Thyroid gland (tissue), 4 donors: ENCODE measurements around the gene BRD3OS. TPM values are rescaled to one million over a fixed set of nuclear protein-coding genes. Genes with fewer than 3 reads are reported as not detected.
"Not testable (repeated sequence)": the region's sequence is repeated elsewhere in the genome, so short reads cannot be mapped to it uniquely, and the experiment has no call there.

ENCODE experiments used
- DNase-seq, 2 donors: peaks; one replicate each; pipeline ENCODE4 v3.0.0-alpha.2; 2019
- H3K27ac ChIP-seq, 3 donors: fragments of 200-600 bp; sonication (generic); 1 replicate in 2 of 3; 2 replicates in 1 of 3; pipeline ENCODE4 v1.5.1; 2016 to 2019; ENCODE audit warnings: mild to moderate bottlenecking in 1 of 3, moderate library complexity in 1 of 3
- H3K27me3 ChIP-seq: fragments of 200-600 bp; sonication (generic); one replicate; pipeline ENCODE4 v1.5.1; 2019
- H3K36me3 ChIP-seq, 2 donors: fragments of 200-600 bp; sonication (generic); one replicate each; pipeline ENCODE4 v1.5.1; 2016 to 2019
- H3K4me1 ChIP-seq, 2 donors: fragments of 200-600 bp; sonication (generic); one replicate each; pipeline ENCODE4 v1.5.1; 2017 to 2019
- H3K4me3 ChIP-seq, 3 donors: fragments of 200-600 bp; sonication (generic); replicated peaks in 1 of 3; 1 replicate in 2 of 3; 2 replicates in 1 of 3; pipeline ENCODE4 v1.5.1; 2016; ENCODE audit warnings: mild to moderate bottlenecking in 1 of 3
- H3K9me3 ChIP-seq: fragments of 200-600 bp; sonication (generic); one replicate; pipeline ENCODE4 v1.5.1; 2017
- CTCF ChIP-seq, 6 experiments: fragments of 200-600 bp in 3 of 6; fragments of 450-650 bp in 3 of 6; sonication (generic) in 3 of 6; IDR thresholded peaks; one replicate each; pipeline ENCODE4 v1.5.1; 2016 to 2019; ENCODE audit warnings: antibody characterized with exemption in 6 of 6, mild to moderate bottlenecking in 2 of 6, inconsistent platforms in 1 of 6, moderate library complexity in 1 of 6
- POLR2A ChIP-seq, 2 donors: fragments of 450-650 bp; IDR thresholded peaks; one replicate each; pipeline ENCODE4 v1.6.1; 2017; ENCODE audit warnings: antibody characterized with exemption in 2 of 2, mild to moderate bottlenecking in 2 of 2, moderate library complexity in 1 of 2
- WGBS, 2 donors: methylation state at CpG; one replicate each; pipeline ENCODE4 v1.1.5; 2017; 5-methylcytosine and 5-hydroxymethylcytosine counted together
- intact Hi-C: fragments of 100-400 bp; cut with DNase I; formaldehyde crosslinking; loops from one replicate; pipeline ENCODE4 v1.15.1; 2023
- total RNA-seq, 4 donors: library from RNA; depleted of rRNA; stranded (reverse); fragments of >200 nt; gene quantifications; one replicate each; pipeline ENCODE4 v1.2.3, GENCODE V29; 2016

Gene BRD3OS
- total RNA-seq, 4 donors from 2014 or later, result 26.4 to 29.3 (median 27.2) TPM

DNA sequence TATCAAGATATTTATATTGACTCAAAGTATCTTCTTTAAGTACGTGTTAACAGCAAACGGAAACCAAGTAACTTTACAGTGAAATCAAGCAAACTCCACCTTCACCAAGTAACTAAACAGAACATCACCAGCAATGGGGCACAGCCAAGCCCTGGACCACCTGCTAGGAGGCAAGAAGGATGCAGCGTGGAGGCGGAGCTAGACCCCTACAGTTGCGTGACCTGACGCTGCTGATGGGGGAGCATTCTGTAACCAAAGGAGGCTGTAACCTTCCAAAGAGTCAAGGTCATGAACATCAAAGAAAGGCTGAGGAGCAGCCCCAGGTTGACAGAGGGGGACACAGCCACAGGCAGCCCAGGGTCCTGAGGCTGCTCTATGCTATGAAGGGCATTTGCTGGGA, 39.2 kb upstream of the BRD3OS start:
- Histone ChIP-seq H3K27me3 (no peaks in the 10 kb centered on the region), H3K36me3 (no peaks in the 10 kb centered on the region), H3K9me3 (no peaks in the 10 kb centered on the region), H3K4me3 (no peak overlapping the region), H3K4me1 (peaks cover 15 to 23% of the 10 kb centered on the region in 2 donors), H3K27ac (no peak overlapping the region)
- DNase-seq, result no peak
- 70 to 80% methylated on average over 6 of the region's 6 CpGs for WGBS, 2 donors
- intact Hi-C loops, result no loop called here
- no peak for TF ChIP-seq POLR2A (IDR thresholded peaks at IDR 0.05)
- TF ChIP-seq CTCF (IDR thresholded peaks at IDR 0.05), result no peak

- Histone ChIP-seq H3K4me1 (peaks cover 17 to 25% of the 10 kb centered on the region in 2 donors), H3K4me3 (no peak overlapping the region), H3K27me3 (no peaks in the 10 kb centered on the region), H3K27ac (no peak overlapping the region), H3K9me3 (no peaks in the 10 kb centered on the region), H3K36me3 (no peaks in the 10 kb centered on the region)
- DNase-seq, result no peak
- WGBS, 2 donors, result 93 to 94% methylated on average over 13 of the region's 13 CpGs
- TF ChIP-seq CTCF (IDR thresholded peaks at IDR 0.05), result no peak
- TF ChIP-seq POLR2A (IDR thresholded peaks at IDR 0.05), result no peak
- intact Hi-C loops, result no loop called here
These were observed 38.4 kb upstream of the BRD3OS start for GRCh38 chr9:133986774-133987445.

- Histone ChIP-seq H3K36me3 (no peaks in the 10 kb centered on the region), H3K27me3 (no peaks in the 10 kb centered on the region), H3K4me3 (no peak overlapping the region), H3K27ac (no peak overlapping the region), H3K4me1 (peaks cover 17 to 25% of the 10 kb centered on the region in 2 donors), H3K9me3 (no peaks in the 10 kb centered on the region)
- no peak for DNase-seq
- TF ChIP-seq CTCF (IDR thresholded peaks at IDR 0.05) (no peak), POLR2A (IDR thresholded peaks at IDR 0.05) (no peak)
- intact Hi-C loops, result no loop called here
- 89 to 90% methylated on average over 14 of the region's 14 CpGs for whole genome bisulfite sequencing, 2 donors
These were observed 37.9 kb upstream of the BRD3OS start for GRCh38 chr9:133987446-133987788.

DNA sequence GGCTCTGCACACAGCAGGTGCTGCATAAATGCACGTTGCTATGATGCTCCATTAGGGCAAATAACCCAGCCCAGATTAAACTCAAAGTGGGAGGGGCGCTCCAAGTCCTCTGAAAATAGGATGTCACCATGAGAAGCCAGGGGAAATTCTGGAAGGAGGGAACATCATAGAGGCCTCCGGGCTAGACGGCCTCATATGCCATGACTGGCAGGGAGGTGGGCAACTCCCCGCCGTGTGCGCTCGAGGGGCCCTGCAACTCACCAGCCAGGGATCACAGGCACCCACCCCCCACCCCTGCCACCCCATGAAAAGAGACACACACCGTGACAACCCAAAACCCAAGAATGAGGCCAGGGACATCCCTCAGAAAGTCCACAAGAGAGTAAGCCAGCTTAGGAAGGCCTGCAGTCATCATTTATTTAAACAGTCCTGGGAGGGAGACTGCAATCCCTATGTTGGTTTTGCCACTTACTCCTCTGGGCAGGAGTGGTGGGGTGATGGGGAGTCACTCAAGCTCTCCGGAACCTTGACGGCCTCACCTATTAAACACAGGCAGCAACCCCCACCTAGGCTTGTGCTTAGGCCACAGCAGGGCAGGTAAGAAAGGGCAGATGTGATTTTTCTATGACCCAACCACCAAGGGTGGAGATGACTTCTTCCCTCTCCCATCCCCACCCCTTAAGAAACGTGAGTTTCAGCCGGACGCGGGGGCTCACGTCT, 37.2 kb upstream of the BRD3OS start:
- DNase-seq, result peak; percentile 89

GRCh38 chr9:133988771-133989170, 36.5 kb upstream of the BRD3OS start:
- H3K4me3 ChIP-seq, H3K9me3 ChIP-seq, intact Hi-C loops, H3K36me3 ChIP-seq, DNase-seq, H3K27me3 ChIP-seq: not testable (repeated sequence)
- Histone ChIP-seq H3K4me1 (peaks cover 25 to 30% of the 10 kb centered on the region in 2 donors), H3K27ac (peak overlapping the region in 1 of 3 donors; percentile 52)
- 86 to 87% methylated on average over 14 of the region's 14 CpGs for whole genome bisulfite sequencing, 2 donors

More for the DNA sequence above, 37.2 kb upstream of the BRD3OS start:
- H3K4me3 ChIP-seq, result no peak overlapping the region
- H3K9me3 ChIP-seq, result no peaks in the 10 kb centered on the region
- intact Hi-C loops, result no loop called here
- H3K27me3 ChIP-seq, result no peaks in the 10 kb centered on the region
- peaks cover 18 to 25% of the 10 kb centered on the region in 2 donors for H3K4me1 ChIP-seq
- WGBS, 2 donors, result 58 to 62% methylated on average over 11 to 16 of the region's 16 CpGs
- no peak for TF ChIP-seq CTCF (IDR thresholded peaks at IDR 0.05)
- no peak for TF ChIP-seq POLR2A (IDR thresholded peaks at IDR 0.05)
- H3K27ac ChIP-seq, result peak overlapping the region in 1 of 3 donors; percentile 52
- H3K36me3 ChIP-seq, result no peaks in the 10 kb centered on the region
